Stimulated activated CD4-positive, alpha-beta T cell treated with anti-CD3 and anti-CD28 coated beads, Interleukin-1b, Interleukin-23, amount 100 ng/mL, for 1 hour (primary cell): ENCODE data around the gene TLE3.

Experiments used
- DNase-seq, 2 donors: peaks; one replicate each; pipeline ENCODE4 v3.0.0-alpha.2; 2020; ENCODE audit warnings: low read depth in 2 of 2

Gene TLE3

DNA sequence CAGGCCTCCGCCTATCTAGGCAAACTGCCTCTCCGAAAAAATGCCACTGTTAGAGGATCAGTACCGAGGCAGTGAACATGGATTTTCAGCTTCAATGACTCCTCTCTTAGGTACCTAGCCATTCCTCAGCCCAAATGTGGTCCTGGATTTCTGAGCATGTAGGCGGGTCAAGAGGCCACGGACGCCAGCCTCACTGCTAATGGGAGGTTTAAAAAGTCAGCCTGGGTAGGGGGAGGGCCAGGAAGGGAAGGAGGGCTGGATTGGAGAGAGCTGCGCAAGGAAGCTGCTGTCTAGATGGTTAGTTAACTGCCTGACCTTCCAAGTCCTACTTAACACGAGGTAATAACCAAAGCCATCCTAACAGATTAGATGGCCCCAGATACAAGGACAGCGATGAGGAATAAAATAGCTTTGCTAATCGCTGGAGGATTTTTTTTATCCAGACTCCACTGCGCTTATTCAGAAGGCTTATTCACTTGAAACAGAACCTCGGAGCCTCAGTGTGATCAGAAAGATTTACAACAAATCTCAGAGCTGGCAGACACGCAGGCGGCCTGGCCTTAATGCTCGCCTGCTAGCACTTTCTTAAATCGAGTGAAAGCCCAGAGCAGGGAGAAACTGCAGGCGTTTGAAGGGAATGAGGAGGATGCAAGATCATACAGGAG lies 34.3 kb downstream of the TLE3 start:
- no peak for DNase-seq

DNA sequence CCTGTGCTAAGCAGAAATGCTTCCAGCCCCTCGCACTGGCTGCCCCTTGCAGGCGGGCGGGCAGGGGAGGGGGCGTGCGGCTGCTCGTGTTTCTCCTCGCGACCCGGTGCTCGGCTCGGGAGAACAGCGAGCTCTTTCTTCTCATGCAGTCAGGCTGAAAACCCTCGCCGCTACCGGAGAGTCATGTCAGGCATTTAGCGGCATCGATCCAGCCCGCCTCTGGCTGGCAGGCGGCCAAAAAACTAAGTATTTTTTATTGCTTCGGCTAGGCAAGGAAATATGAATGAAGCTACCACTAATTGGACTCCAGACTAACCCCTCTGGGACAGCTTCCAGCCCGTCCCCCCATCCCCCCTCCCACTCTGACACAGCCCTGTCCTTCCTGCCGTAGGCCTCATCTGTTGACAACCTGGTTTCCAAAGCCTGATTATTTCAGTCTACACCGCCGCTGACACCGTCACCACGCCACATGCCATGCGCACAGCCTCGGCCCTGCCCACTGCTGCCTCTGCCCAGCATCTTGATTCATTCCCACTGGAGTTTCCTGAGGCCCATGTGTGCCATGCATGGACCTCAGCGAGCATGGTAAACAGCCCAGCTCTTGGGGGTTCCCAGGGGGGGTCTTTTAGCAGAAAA lies 35.3 kb downstream of the TLE3 start:
- DNase-seq, result no peak

DNA sequence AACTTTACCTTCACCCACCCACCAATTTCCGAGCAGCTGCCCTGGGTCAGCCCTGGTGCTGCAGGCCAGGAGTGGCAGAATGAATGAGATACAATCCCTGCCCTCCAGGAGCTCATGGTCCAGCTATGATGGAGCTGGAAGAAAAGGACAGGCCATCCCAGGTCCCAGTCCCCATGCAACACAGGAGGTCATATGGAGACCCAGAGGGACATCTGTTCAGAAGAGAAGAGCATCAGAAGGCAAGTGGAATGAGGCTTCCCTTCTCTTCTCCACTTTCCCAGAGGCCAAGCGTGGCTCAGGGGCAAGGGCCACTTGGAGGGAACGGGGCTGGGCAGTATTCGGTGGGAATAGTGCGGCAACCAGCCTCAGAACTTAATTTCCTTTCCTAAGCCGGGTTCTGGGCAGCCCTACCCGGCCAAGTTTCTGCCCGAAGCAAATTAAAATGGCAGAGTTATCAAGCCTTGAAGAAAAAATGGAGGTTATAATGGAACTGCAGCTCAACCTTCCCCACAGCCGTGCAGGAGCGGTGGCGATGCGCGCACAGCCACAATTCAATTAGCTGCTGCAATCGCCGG lies 35.9 kb downstream of the TLE3 start:
- no peak for DNase-seq

DNA sequence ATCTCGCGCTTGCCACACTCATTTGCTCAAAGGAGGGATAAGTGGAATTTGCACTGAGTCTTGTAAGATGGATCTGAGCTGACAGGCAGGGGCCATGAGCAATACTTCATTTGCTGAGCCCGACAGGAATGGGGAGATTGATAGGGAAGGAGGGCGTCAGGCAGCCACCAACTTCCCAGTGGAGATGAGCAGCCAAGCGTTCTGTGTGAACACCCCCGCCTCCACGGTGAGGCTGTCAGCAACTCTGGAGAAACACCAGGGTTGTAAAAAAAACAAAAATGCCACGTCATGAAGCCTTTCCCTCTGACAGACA lies 36.8 kb downstream of the TLE3 start:
- DNase-seq, result no peak

DNA sequence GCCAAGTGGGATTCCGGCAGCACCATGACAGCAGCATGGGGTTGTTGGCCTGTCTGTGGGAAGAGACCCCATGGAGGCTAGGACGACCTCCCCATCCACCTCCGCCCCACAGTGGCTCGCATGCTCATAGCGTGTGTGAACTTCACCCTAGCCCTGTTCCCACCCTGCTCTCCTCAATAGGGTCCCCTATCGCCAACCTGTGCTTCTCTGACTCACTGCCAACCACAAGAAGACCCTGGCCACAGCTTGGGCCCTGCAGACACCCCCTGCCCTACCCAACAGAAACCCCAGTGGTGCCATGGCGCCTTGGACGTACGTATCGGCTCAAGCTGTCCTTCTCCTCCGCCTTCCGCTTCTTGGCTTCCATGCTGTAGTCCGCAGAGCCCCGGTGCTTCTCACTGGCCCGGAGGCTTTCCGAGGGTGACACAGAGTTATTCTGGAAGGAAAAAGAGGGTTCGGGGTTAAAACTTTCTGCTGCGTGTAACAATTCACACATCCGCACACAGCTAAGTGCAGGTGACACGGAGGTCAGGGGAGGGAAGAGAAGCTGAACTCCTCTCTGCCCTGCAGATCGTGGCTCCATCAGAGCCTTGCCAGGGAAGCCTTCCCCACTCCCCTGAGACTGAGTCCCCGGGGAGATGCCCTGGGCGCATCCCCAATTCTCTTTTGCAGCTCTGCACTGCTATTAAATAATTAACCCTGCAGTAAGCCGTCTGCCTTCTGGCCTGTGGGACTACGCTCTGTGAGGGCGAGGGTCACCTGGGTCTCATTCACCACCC lies 37.3 kb downstream of the TLE3 start:
- no peak for DNase-seq

DNA sequence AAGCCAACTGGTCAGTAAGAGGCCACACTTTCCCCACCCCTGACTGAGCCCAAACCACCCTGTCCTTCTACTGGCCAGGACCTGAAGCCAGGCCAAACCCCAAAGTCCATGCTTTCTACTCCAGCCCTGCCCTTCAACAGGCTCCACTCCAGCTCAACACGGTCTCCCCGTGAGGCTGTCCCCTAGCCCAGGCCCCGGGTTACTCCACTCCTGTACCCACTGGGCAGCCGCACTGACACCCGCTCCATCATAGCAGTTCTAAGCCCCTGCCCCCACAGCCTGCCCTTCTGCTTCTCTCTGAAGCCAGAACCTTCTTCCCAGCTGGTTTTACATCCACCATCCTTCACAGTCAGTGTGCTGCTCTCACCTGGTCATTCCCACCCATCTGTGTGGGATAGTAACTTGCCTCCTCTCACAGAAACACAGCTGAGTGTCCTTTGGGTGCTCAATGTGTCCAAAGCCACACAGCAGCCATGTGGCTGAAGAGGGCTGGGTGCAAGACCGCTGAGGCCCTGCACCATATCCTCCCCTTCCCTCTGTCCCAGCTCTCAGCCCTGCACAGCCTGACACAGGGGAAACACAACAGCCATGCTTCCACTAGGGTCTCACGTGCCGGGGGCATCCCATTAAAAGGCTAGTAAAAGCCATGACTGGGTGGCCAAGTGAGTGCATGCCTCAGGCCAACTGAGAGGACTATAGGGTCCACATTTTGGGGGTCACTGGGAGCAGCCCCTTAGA lies 38.1 kb downstream of the TLE3 start:
- DNase-seq, result no peak

DNA sequence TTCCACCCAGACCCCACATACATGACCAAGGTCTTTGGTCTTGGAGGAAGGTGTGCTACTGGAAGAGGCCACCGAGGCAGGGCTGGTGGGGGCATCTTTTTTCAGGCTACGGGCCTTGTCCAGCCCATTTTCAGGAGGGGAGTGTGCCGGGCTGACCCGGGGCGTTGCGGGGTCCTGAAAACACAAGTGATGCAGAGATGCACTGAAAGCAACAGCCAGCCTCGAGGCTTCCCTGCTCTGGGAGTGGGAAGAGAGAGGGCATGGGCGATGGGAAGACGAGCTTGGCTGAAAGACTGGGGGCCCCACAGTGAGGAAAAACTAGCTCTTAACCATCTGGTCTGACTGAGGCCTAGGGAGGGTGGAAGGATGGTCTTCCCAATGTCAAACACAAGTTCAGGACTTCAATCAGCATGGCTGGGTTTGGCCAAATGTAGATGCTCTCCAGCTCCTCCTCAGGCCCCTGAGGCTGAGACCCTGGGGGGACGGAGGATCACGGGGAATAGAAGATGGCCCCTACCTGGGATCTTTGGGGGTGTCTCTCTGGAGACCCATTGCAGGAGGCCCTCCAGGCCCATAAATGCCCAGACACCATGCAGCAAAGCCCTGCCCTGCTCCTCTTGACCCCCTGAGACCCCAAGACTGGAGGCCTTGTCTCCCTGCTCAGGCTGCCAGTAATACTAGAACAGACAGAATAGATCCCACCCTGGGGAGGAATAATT lies 38.9 kb downstream of the TLE3 start:
- DNase-seq, result no peak

DNA sequence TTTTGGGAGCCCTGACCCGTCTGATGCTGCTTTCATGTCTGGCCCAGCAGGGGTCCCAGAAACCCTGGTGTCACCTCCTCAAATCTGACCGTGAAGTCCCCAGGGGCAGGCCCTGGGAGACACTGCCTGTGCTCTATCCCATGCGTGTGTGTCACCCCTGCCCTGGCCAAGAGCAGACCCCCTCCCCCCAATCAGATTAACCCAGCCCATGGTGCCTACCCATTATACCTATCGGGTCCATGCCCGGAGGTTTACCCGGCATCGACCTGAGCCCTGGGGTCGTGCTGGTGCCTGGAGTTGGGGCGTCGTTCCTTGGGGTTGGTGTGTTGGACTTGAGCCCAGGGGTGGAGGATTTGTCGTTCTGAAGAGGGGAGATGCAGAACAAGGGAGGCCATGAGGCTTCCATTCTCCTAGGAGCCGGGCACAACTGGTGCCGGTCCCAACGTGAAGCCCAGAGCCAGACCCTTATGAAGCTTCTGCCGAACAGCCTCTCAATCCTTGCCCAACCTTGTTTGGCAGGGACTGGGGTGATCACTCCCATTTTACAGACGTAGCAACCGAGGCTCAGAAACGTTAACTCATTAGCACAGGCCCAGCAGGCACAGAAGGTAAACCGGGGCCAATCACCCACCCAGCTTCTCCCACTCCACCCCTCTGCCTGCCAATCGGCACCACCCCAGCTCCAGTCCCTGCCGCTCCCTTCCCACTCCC lies 39.6 kb downstream of the TLE3 start:
- DNase-seq, result no peak

DNA sequence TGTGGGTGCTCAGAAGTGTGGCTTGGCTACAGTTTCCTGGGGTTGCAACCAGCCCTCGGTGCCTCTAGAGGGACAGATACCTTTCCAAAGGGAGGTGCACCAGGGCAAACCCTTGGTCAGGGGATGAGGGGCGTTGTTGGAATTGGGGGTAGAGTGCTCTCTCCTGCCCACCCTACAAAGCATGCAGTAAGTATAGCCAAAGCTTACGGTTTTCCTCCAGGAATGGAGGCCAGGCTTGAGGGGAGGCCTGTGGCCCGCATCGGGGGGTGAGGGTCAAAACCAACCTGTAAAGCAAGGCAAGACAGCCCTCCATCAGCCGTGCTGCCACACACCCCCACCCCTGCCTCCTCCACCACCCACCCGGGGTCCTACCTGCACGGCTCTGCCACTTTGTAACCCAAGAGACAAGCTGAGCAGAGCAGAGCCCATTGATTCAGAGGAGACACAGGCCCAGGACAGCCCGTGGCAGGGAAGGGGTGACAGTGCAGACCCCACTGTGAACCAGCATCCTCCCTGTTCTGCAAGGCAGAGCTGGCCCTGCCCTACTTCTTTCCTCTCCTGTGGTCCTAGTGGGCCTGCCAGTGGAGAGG lies 41.5 kb downstream of the TLE3 start:
- DNase-seq, result no peak

DNA sequence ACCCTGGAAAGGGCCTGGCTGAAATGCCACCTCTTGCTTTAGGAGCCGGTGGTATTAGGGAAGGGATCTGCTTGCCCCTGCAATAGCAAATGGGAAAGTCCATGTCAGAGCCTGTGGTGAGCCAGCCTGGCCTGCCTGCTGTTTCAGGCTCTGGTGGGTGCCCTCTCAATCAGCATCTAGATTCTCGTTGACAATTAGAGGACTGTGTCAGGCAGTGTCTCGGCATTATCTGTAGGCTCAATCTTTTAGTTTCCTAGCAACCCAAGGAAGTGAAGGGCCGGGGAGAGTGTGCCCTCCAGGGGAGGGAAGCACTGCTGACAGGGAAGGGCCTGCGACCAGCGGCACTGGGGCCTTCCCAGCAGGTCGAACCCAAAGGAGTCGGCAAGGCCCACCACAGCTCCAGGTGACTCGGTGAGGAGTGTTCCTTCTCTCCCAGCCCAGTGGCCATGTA lies 42.1 kb downstream of the TLE3 start:
- no peak for DNase-seq

DNA sequence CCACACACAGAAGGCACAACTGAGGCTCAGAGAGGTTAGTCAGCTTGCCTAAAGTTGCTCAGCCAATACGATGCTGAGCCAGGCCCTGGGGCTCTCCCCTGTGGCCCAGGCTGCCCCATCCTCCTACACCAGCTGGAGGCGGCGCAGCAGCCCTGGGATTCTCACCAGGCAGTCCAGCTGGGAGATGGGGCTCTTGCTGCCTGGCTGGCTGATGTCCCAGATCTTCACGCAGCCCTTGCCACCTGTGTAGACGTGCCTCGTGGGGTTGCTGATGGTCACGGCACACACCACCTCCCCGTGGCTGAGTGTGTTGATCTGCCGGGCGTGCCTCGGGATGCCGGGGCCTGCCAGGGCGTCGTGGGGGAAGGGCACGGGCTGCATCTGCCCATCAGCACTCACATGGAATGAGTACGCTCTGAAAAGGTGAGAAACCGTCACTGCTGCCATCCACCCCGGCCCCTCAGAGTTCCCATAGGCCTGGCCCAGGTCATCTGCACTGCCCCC lies 42.8 kb downstream of the TLE3 start:
- no peak for DNase-seq

DNA sequence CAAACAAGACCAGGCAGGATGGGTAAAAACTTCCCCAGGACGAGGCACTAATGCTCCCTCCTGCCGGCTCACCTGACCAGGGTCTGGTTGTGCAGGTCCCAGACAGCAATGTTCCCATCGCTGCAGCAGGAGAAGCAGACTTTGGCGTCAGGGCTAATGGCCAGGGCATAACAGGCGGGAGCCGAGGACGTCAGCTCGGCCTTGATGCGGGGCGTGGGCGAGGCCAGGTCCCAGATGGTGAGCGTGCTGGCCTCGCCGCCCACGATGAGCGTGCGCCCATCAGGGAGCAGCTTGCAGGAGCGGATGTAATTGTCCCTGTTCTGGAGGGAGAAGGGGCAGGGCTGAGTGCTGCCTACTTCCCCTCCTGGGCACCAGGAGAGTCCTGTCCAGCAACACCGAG lies 43.4 kb downstream of the TLE3 start:
- DNase-seq, result no peak

DNA sequence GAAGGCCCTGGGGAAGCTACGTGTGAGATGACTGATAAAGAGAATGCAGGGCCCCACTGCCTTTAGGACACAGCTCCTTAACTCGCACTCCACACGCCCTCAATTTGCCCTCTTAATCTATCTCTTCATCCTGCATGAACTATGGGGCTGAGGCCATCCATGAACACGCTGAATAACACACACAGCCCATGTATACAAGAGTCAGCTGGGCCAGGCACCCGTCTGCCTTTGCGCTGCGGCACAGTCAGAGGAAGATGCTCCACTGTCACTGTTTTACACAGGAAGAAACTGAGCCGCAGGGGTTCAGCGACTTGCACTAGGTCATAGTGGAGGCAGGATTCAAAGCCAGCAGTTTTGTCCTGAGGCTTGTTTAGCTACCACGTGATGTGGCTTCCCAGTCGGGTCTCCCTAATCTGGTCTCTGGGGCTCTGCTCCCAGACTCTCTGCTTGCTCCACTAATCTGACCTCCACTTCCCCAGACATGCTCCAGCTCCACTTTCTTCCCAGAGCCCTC lies 43.9 kb downstream of the TLE3 start:
- DNase-seq, result no peak

DNA sequence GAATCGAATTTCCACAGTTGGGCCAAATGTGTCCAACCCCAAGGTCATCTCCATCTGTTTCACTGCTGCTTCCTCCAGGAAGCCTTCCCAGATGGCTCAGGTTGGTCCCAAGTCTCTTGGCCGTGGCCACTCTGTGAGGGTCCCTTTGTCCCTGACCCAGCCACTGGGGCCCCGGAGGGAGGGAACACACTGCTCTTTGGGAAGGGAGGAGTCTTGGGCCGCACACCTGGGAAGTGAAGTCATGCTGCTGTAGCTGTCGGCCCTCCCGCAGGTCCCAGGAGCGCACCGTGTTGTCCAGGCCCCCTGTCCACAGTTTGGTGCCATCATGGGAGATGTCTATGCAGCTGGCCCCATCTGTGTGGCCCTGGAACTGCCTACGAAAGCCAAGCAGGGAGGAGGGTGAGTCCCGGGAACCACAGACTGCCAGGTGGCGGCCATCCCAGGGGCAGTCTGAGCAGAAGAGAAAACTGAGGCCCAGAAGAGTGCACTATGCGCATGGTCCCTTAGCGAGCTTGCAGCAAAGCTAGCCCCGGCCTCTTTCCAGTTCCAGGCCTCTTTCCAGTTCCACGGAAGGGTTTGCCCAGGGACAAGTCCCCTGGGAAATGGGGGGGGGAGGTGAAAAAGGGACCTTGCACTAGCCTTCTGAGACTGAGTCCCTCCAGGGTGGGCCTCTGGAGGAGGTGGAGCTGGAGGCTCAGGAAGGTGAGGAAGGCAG lies 44.6 kb downstream of the TLE3 start:
- no peak for DNase-seq

DNA sequence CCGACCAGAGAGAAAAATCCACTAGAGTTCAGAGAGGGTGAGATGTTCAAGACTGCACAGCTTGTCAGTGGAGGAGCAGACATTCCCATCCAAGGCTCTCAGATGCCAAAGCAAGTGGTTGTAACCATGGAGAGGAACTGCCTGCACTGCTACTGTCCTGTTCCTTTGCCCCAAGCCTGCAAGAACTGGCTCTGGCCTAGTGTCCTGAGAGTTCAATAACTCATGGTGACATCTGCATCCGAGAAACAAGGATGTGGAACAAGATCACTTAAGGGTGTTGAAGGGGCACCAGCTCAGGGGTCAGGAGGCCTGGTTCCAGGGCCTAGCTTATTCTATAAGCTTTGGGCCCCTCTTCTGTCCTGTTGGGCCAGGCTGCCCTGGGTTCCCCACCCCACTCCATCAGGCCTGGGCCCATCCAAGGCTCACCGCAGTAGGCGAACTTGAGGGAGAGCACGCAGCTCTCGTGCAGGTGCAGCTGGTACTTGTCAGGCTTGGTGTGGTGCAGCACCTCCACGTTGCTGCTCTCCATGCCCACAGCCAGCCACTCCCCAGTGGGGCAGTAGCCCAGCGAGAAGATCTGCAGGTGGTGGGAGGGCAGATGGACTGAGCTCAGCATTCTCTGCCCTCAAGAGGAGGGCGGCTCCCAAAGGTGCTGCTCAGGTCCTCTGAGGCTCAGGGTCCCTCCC lies 45.6 kb downstream of the TLE3 start:
- no peak for DNase-seq

DNA sequence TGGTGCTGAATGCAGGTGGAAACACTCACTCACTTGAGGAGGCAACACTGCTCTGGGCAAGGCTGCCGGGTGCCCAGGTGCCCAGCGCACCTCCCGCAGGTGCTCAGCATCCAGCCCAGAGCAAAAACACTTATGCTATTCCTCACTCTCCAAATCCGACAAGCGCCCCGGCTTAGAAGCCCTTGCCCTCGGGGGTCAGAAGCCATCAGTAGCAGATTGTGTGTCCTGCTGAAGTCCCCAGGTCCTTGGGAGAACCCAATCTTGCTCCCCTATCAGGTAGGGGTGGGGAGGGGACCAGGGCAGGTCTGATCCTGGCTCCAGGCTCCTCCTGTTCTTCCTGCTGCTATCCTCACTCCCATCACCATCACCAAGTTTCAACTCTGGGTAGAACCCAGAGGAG lies 46.7 kb downstream of the TLE3 start:
- DNase-seq, result no peak

DNA sequence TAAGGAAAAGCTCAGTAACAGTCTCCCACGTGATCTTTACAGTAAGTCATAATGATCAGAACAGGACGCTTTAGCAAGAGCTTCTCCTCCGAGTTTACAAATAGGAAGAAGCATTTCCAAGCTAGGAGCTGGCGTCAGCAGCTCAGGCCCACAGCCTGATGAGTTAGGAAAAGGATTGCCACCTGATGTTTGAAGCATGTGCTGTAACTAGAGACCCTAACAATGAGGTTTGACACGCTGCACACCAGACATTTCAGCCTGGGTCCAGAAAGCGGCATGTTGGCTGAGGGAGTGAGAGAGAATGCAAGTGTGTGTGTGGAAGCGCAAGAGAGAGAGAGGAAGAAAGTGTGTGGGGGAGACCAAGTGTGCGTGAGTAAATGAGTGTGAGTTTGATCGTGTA lies 47.3 kb downstream of the TLE3 start:
- no peak for DNase-seq

DNA sequence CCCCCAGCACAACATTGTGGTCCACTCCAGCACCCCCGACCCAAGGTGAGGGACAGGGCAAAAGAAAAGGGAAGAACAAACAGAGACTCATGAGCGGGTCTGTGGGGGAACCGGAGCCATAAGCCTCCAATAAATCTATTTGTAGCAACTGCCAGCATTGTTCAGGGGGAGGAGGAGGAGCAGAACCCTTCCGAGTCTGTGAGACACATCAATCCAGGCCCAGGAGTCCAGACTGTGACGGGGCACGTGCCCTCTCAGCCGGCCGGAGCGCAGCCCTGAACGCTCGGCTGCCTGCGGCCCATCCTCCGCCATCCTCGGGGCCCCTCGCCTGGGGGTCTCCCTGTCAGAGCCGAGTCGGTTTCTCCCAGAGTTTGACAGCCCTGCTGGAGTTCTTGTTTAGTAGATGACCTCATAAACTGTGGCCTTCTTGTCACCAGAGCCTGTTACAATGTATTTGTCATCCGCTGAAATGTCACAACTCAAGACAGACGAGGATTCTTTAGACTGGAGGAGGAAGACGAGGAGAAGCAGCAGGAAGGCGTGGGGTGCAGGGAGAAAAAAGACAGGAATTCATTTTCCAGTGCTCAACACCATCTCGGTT lies 47.9 kb downstream of the TLE3 start:
- no peak for DNase-seq
